GM23338 (cell line): ENCODE results near the gene TMEM106A.
"Not testable (repeated sequence)": the region's sequence is repeated elsewhere in the genome, so short reads cannot be mapped to it uniquely, and the experiment has no call there.

Experiments
- CREB1 ChIP-seq: fragments of 250-450 bp; sonication (Bioruptor Pico); IDR thresholded peaks from 2 replicates; pipeline ENCODE4 v1.5.0; 2020; ENCODE audit warnings: low read depth, mild to moderate bottlenecking, moderate library complexity
- ETS1 ChIP-seq: IDR thresholded peaks from 2 replicates; pipeline ENCODE4 v1.6.1; 2016; ENCODE audit warnings: antibody characterized with exemption
- EZH2 ChIP-seq: fragments of 200-600 bp; sonication (generic); IDR thresholded peaks from one replicate; pipeline ENCODE4 v1.8.0; 2017; ENCODE audit warnings: antibody characterized with exemption, mild to moderate bottlenecking, low read depth; ENCODE audit not compliant: unreplicated experiment
- EZH2phosphoT487 ChIP-seq: fragments of 200-600 bp; sonication (generic); IDR thresholded peaks from one replicate; pipeline ENCODE4 v1.8.1; 2018; ENCODE audit warnings: antibody characterized with exemption; ENCODE audit not compliant: unreplicated experiment
- JUNB ChIP-seq: IDR thresholded peaks from one replicate; pipeline ENCODE4 v1.6.1; 2016; ENCODE audit warnings: antibody characterized with exemption; ENCODE audit not compliant: unreplicated experiment
- NANOG ChIP-seq: IDR thresholded peaks from 2 replicates; pipeline ENCODE4 v1.6.1; 2016; ENCODE audit warnings: antibody characterized with exemption, borderline replicate concordance
- POLR2AphosphoS5 ChIP-seq: IDR thresholded peaks from 2 replicates; pipeline ENCODE4 v1.6.1; 2016; ENCODE audit warnings: antibody characterized with exemption, low read depth
- ZNF114 ChIP-seq: fragments of 250-450 bp; sonication (Bioruptor Pico); IDR thresholded peaks from 2 replicates; pipeline ENCODE4 v1.5.0; 2020; ENCODE audit warnings: mild to moderate bottlenecking, moderate library complexity
- ZNF331 ChIP-seq: fragments of 250-450 bp; sonication (Bioruptor Pico); IDR thresholded peaks from 2 replicates; pipeline ENCODE4 v1.5.0; 2020; ENCODE audit warnings: low read depth, mild to moderate bottlenecking, moderate library complexity
- ZNF462 ChIP-seq: fragments of 250-450 bp; sonication (Bioruptor Pico); IDR thresholded peaks from 2 replicates; pipeline ENCODE4 v1.5.0; 2020; ENCODE audit warnings: mild to moderate bottlenecking, moderate library complexity
- TF ChIP-seq, protein P1 (sequence below), 2 experiments: fragments of 200-600 bp in 1 of 2; sonication (generic) in 1 of 2; conservative IDR thresholded peaks; 2 replicates each; pipeline versions ENCODE4 v1.5.1 to v1.6.1; 2016 to 2017; ENCODE audit warnings: antibody characterized with exemption in 2 of 2, low read depth in 2 of 2, mild to moderate bottlenecking in 2 of 2, moderate library complexity in 1 of 2
- TF ChIP-seq, protein P2 (sequence below): IDR thresholded peaks from one replicate; pipeline ENCODE4 v1.6.1; 2018; ENCODE audit warnings: antibody characterized with exemption; ENCODE audit not compliant: unreplicated experiment

GRCh38 chr17:43203013-43203412 is 8.7 kb upstream of the TMEM106A start:
- TF ChIP-seq, protein P1, sequence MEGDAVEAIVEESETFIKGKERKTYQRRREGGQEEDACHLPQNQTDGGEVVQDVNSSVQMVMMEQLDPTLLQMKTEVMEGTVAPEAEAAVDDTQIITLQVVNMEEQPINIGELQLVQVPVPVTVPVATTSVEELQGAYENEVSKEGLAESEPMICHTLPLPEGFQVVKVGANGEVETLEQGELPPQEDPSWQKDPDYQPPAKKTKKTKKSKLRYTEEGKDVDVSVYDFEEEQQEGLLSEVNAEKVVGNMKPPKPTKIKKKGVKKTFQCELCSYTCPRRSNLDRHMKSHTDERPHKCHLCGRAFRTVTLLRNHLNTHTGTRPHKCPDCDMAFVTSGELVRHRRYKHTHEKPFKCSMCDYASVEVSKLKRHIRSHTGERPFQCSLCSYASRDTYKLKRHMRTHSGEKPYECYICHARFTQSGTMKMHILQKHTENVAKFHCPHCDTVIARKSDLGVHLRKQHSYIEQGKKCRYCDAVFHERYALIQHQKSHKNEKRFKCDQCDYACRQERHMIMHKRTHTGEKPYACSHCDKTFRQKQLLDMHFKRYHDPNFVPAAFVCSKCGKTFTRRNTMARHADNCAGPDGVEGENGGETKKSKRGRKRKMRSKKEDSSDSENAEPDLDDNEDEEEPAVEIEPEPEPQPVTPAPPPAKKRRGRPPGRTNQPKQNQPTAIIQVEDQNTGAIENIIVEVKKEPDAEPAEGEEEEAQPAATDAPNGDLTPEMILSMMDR (conservative IDR thresholded peaks at IDR 0.05; ENCODE audit: low read depth in 2 of 2), result not testable (repeated sequence)
- not testable (repeated sequence) for TF ChIP-seq EZH2; ETS1; EZH2phosphoT487; POLR2AphosphoS5; CREB1 (CRISPR knock-in tag); ZNF331 (CRISPR knock-in tag); JUNB; ZNF462 (CRISPR knock-in tag); ZNF114 (CRISPR knock-in tag); NANOG
- TF ChIP-seq, protein P2, sequence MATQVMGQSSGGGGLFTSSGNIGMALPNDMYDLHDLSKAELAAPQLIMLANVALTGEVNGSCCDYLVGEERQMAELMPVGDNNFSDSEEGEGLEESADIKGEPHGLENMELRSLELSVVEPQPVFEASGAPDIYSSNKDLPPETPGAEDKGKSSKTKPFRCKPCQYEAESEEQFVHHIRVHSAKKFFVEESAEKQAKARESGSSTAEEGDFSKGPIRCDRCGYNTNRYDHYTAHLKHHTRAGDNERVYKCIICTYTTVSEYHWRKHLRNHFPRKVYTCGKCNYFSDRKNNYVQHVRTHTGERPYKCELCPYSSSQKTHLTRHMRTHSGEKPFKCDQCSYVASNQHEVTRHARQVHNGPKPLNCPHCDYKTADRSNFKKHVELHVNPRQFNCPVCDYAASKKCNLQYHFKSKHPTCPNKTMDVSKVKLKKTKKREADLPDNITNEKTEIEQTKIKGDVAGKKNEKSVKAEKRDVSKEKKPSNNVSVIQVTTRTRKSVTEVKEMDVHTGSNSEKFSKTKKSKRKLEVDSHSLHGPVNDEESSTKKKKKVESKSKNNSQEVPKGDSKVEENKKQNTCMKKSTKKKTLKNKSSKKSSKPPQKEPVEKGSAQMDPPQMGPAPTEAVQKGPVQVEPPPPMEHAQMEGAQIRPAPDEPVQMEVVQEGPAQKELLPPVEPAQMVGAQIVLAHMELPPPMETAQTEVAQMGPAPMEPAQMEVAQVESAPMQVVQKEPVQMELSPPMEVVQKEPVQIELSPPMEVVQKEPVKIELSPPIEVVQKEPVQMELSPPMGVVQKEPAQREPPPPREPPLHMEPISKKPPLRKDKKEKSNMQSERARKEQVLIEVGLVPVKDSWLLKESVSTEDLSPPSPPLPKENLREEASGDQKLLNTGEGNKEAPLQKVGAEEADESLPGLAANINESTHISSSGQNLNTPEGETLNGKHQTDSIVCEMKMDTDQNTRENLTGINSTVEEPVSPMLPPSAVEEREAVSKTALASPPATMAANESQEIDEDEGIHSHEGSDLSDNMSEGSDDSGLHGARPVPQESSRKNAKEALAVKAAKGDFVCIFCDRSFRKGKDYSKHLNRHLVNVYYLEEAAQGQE, result not testable (repeated sequence)
